ENCODE results near the gene TTC7B. TPM values are rescaled to one million over a fixed set of nuclear protein-coding genes. Genes with fewer than 3 reads are reported as not detected.

The TTC7B gene
- total RNA-seq, 2 experiments from 2014 or later = 5.6 to 7.8 TPM

DNA sequence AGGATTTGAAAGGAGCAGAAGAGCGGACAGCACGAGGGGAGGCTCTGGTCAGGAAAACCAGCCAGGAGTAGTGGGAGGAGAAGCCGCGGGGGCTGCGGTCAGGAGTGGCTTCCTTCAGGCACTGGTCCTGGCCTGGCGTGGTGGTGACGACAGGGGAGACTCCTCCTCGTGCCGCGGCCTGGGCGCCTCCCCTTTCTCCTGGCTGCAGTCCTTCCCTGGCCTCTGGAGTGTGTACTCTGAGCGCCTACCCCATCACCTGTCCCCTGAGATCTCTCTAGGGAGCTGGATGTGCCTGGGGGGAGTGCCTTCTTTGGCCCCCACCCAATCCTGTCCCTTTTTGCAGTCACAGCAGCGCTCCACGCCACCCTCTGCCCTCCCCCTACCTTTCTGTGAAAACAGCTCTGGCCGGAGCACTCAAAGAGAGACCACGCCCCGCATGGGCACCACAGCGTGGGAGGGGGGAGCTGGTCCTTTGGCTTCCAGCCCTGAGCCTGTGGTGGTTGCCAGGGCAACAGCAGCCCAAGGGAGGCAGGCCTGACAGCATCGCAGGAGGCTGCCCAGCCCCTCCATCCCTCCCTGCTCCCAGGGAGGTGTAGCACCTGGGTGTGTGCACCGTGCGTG is 293.5 kb downstream of the TTC7B start:
- ATAC-seq = no peak
- no peaks in the 10 kb centered on the region for H3K4me1 Mint-ChIP-seq (ENCODE audit: low read depth)
- no peak for TF ChIP-seq CTCF (IDR thresholded peaks at IDR 0.05)
- ChIA-PET POLR2A (no interaction called here), CTCF (no interaction called here)
- H3K36me3 Mint-ChIP-seq (ENCODE audit: low read depth) = no peaks in the 10 kb centered on the region
- peaks cover 2% of the 10 kb centered on the region for H3K27me3 Mint-ChIP-seq
- peaks cover 10% of the 10 kb centered on the region for H3K9me3 Mint-ChIP-seq
- H3K27ac Mint-ChIP-seq = no peak overlapping the region
- intact Hi-C loops (cut with micrococcal nuclease) = loop anchor here (10.0 kb wide), 1 partner anchor 172 kb away; no protein-coding TSS in a partner anchor
- no peak for DNase-seq
- no peak overlapping the region for H3K4me3 Mint-ChIP-seq

DNA sequence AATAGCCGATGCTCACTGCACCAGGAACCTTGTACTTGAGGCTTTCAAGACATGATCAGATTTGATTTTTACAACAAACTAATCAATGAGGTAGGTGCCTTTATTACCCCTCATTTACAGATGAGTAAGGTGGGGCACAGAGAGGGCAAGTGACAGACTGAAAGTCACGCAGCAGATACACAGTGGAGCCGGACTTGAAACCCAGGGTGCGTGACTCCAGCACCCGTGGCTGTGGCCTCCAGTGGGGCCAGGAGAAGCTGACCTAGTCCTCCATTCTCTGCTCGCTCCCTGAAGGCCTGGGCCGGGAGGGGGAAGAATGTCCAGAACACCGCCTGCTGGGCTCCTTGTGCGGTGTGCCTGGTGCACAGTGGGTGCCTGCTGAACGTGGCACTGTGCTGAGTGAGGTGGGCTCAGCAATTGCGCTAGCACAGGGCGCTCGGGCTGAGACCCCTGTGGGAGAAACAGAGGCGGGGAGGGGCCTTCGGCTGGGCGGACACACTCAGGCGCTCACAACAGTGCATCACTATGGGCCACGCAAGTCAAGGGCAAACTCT is 294.2 kb downstream of the TTC7B start:
- H3K27me3 Mint-ChIP-seq = peaks cover 2% of the 10 kb centered on the region
- CTCF ChIA-PET = interaction anchor here (1.0 to 2.1 kb wide), 2 partner anchors 122 to 175 kb away, joined by 3 to 5 read pairs; no protein-coding TSS in a partner anchor

DNA sequence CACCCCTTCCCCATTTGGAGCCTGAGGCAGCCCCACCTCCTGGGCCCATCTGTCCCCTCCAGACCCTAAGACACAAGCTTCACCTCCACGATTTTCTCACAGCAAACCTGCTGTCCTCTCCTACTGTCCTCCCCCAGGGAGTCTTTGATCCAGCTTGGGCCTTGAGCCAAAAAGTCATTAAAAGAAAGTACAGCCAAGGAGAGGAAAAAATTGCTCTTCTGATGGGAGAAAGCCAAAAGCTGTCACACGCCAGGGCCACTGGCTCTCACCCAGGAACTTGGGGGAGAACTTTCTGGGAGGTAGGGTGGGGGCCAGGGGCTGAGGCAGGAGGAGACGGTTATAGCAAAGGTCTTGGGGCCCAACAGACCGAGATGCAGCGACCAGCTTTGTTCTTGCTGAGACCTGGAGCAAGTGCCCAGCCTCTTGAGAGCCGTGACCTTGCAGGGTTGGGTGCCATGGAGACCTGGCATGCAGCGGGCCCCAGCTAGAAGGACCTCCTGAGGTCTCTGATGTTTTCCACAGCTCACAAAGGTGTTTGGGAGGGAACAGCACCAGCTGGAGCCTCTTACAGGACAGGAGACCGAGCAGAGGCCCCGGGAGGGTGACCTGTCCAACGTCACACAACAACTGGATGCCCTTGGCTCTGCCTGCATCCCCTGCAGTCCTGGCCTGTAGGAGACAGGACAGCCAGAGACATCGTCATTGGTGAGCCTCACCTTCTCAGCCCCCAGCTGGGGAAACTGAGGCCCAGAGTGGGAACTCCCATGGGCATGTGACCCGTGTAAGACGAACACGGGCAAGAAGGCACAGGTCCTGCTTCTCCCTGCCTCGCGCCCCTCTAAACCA is 294.9 kb downstream of the TTC7B start:
- no peak overlapping the region for H3K4me3 Mint-ChIP-seq
- CTCF ChIA-PET = interaction anchor here (1.0 to 2.1 kb wide), 2 partner anchors 122 to 176 kb away, joined by 3 to 5 read pairs; no protein-coding TSS in a partner anchor

More for the DNA sequence above, 294.2 kb downstream of the TTC7B start:
- DNase-seq (no peak), ATAC-seq (no peak)
- Mint-ChIP-seq H3K4me3 (no peak overlapping the region), H3K27ac (no peak overlapping the region), H3K4me1 (ENCODE audit: low read depth) (no peaks in the 10 kb centered on the region), H3K9me3 (peaks cover 8% of the 10 kb centered on the region), H3K36me3 (ENCODE audit: low read depth) (no peaks in the 10 kb centered on the region)
- POLR2A ChIA-PET = no interaction called here
- no peak for TF ChIP-seq CTCF (IDR thresholded peaks at IDR 0.05)
- intact Hi-C loops (cut with micrococcal nuclease) = loop anchor here (10.0 kb wide), 1 partner anchor 173 kb away; no protein-coding TSS in a partner anchor

GRCh38 chr14:90520326-90520725 is 295.9 kb downstream of the TTC7B start:
- DNase-seq (no peak), ATAC-seq (no peak)
- H3K9me3 Mint-ChIP-seq = no peaks in the 10 kb centered on the region
- no peak overlapping the region for H3K4me3 Mint-ChIP-seq
- intact Hi-C loops (cut with micrococcal nuclease) = loop anchor here (10.0 kb wide), 1 partner anchor 174 kb away; no protein-coding TSS in a partner anchor
- no peaks in the 10 kb centered on the region for H3K4me1 Mint-ChIP-seq (ENCODE audit: low read depth)
- POLR2A ChIA-PET = no interaction called here
- no peaks in the 10 kb centered on the region for H3K36me3 Mint-ChIP-seq (ENCODE audit: low read depth)
- no peak overlapping the region for H3K27ac Mint-ChIP-seq
- peaks cover 2% of the 10 kb centered on the region for H3K27me3 Mint-ChIP-seq
- CTCF ChIA-PET = interaction anchor here (2.1 kb wide), 1 partner anchor 177 kb away, joined by 5 read pairs; no protein-coding TSS in a partner anchor
- no peak for TF ChIP-seq CTCF (IDR thresholded peaks at IDR 0.05)

More for the DNA sequence above, 294.9 kb downstream of the TTC7B start:
- H3K27me3 Mint-ChIP-seq = peaks cover 2% of the 10 kb centered on the region
- ATAC-seq (no peak), DNase-seq (no peak)
- H3K36me3 Mint-ChIP-seq (ENCODE audit: low read depth) = no peaks in the 10 kb centered on the region
- no peak for TF ChIP-seq CTCF (IDR thresholded peaks at IDR 0.05)
- peaks cover 3% of the 10 kb centered on the region for H3K9me3 Mint-ChIP-seq
- no peaks in the 10 kb centered on the region for H3K4me1 Mint-ChIP-seq (ENCODE audit: low read depth)
- POLR2A ChIA-PET = no interaction called here
- H3K27ac Mint-ChIP-seq = no peak overlapping the region
- intact Hi-C loops (cut with micrococcal nuclease) = loop anchor here (10.0 kb wide), 1 partner anchor 173 kb away; no protein-coding TSS in a partner anchor

All from activated CD8-positive, alpha-beta T cell treated with anti-CD3 and anti-CD28 coated beads for 36 hours (primary cell).